GM19324 (cell line): ENCODE data around the gene OR13A1.
"Not testable (repeated sequence)": the region's sequence is repeated elsewhere in the genome, so short reads cannot be mapped to it uniquely, and the experiment has no call there.

Experiments
- ATAC-seq: cut with Tn5 transposase; IDR thresholded peaks from one replicate; pipeline ENCODE4 v1.9.1; 2021; ENCODE audit warnings: mild to moderate bottlenecking, moderate library complexity; ENCODE audit not compliant: unreplicated experiment, low FRiP score

Gene OR13A1

DNA sequence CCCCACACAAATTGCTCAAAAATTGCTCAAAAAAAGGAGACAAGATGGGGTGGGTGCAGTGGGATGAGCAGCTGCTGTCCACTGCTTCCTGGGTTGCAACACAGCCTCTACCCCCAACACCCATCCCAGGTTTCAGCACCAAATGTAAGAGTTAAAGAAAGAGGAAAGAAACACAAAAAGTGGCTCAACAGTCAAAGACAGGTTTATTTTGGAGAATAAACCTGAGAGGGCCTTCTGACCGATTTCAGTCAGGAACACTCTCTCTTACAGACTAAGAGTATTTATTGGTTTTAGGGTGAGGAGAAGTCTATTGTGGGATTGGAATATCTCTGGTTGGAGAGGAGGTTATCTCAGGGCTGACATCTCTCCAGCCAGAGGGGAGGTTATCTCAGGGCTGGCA lies 28.4 kb downstream of the OR13A1 start:
- no peak for ATAC-seq

DNA sequence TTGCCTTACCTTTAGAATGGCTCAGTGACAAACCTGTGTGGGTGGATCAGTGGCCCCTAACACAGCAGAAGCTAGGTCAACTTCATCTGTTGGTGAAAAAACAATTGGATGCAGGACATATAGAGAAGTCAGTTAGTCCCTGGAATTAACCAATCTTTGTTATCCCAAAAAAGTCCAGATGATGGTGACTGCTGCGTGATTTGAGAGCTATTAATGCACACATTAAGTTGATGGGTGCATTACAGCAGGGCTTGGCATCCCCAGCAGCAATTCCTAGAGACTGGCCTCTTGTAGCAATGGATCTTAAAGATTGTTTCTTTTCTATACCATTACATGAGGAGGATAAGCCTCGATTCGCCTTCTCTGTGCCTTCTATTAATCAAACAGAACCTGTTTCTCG lies 33.3 kb downstream of the OR13A1 start:
- ATAC-seq, result no peak

DNA sequence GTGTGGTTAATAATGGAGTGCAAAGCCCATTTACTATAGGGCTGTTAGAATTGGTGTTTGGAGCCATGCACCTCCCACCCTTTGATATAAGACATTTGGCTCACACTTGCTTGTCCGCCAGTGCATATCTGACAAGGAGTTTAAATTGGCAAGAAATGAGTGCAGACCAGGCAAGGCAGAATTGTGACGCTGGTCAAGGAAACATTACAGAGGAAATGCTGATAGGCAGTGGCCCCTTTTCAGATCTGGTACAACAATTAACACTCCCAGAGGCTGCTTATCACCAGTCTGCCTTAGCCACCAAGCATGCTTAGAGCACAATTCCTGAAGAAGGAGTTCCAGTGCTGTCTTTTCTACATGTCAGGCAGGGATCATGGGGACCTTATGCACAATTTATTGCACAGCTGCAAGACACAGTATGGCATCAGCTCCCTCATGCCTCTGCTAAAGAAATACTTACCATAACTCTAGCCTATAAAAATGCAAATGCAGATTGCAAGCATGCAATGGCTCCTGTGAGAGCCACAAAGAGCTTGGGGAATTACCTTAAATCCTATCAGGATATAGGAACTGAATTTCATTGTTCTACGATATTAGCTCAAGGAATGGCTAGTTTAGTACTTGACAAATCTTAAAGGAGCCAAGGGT lies 35.2 kb downstream of the OR13A1 start:
- ATAC-seq, result no peak

DNA sequence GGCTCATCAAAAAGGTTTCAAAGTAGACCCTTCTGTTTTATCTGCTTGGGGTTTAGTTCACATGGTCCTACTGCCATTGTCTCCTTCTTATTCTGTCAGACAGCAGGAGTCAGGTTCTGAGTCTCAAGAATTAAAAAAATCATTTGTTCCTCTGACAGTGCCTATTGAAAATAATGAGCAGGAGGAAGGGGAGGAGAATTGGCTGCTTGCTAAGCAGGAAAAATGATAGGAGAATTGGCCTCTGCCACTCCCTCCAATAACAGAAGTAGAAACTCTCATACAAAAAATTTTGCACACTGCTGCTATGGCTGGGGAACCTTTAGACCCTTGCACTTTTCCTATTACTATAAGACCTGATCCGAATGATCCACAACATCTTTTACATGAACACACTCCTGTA lies 35.7 kb downstream of the OR13A1 start:
- no peak for ATAC-seq

DNA sequence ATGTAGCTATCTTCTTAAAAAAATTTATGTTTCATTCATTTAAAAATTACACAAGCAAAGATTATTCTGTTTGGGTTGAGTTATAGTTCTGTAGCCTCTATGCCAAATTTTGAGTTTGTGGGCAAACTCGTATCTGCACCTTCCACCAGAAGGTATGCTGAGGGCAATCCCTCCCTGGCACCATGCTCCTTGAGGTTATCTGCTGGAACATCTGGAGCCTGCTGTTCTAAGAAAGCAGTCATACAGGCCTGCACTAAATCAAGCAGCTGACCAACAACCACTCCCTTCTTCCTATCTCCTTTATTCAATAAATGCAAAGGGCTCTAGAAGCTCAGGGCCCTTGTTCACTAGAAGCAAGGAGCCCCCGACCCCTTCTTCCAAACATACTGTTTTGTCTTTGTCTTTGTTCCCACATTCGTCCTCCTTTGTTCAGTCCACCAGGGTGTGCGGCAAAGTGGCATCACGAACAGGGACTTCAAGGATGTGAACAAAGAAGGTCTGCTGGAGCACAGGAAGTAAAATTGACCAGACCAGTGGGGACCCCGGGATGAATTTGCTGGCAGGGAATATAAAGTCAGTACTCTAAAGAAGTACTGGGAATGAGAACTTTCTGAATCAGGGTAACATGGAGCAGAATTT lies 36.4 kb downstream of the OR13A1 start:
- ATAC-seq, result no peak

DNA sequence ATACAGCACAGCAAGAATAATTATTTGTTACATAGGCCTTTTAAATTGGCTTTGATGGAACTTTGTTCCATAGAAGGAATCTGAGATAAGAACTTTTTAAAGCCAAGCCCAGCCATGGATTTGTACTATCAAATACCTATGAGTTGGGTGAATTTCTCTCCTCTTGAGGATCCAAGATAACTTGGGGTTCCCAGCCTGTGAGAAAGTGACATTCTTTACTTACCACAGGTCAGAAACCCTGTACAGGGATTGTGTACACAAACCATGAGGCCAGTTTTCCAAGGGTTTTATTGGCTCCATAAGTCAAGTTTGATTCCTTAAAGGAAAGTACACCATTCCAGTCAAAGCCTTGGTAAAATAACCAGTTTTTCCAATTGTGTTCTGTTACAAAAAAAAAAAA lies 39.3 kb downstream of the OR13A1 start:
- not testable (repeated sequence) for ATAC-seq

DNA sequence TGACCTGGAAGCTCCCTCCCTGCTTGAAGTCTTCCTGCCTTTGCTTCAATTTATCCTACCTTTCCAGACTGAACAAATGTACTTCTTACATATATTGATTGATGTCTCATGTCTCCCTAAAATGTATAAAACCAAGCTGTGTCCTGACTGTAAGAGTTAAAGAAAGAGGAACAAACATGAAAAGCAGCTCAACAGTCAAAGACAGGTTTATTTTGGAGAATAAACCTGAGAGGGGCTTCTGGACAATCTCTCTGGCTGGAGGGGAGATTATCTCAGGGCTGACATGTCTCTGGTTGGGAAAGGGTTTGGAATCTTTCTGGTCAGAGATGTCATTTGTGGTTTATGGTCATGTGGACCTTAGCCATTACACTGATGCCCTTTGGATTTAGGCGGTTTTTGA lies 41.0 kb downstream of the OR13A1 start:
- ATAC-seq, result no peak

DNA sequence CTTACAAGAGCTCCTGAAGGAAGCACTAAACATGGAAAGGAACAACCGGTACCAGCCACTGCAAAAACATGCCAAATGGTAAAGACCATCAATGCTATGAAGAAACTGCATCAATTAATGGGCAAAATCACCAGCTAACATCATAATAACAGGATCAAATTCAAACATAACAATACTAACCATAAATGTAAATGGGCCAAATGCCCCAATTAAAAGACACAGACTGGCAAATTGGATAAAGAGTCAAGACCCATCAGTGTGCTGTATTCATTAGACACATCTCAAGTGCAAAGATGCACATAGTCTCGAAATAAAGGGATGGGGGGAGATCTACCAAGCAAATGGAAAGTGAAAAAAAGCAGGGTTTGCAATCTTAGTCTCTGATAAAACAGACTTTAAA lies 47.6 kb downstream of the OR13A1 start:
- not testable (repeated sequence) for ATAC-seq

DNA sequence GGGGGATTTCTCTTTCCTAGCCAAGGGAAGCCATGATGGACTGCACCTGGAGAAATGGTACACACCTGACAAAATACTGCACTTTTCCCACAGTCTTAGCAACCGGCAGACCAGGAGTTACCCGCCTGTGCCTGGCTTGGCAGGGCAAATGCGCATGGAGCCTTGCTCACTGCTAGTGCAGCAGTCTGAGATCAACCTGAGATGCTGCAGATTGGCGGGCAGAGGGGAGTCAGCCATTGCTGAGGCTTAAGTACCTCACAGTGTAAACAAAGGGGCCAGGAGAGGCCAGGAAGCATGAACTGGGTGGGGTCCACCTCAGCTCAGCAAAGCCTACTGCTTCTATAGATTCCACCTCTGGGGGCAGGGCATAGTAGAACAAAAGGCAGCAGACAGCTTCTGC lies 49.4 kb downstream of the OR13A1 start:
- no peak for ATAC-seq

DNA sequence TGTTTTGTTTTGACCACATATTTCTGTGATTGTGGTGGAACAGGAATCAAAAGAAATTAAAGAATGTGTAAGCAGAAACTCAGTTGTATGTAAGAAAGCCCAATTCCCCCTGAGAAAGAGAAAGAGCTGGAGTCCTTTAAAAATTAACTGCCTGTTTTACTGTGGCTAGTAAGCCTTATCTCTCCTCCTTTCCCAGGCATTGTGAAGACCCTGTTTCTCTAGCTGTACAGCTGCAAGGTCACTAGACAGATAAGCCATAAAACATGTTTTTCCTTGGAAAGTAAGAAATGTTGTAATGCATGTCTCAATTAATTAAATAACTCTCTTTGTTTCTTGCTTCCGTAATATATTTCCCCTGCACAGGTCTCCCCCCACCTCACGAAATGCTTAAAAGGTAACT lies 53.5 kb downstream of the OR13A1 start:
- no peak for ATAC-seq

DNA sequence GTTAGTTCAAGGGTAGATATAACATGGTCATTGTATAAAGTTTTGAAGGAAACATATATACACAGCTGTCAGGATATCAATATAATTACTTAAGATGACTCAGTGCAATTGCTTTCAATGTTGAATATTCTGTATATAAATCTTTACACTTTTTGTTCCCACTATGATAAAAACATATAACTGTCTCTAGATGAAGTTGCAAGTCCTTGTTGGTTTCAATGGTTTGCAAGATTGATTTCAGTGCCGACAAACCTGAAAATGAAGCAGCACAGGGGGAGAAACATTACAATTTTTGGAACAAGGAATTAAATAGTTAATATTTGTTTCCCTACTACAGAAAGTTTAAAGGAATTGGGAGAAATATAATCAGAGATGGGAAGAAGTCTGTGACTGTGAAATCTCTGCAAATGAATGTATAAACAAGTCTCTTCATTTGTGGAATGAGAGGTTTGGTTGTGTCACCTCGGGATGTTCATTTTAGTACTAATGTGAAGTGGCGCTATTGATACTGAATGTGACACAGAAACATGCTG lies 54.1 kb downstream of the OR13A1 start:
- no peak for ATAC-seq

DNA sequence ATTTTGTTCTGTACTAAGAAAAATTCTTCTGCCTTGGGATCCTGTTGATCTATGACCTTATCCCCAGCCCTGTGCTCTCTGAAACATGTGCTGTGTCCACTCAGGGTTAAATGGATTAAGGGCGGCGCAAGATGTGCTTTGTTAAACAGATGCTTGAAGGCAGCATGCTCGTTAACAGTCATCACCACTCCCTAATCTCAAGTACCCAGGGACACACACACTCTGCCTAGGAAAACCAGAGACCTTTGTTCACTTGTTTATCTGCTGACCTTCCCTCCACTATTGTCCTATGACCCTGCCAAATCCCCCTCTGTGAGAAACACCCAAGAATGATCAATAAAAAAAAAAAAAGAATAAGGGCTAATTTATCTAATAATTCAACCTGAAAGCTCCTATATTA lies 54.8 kb downstream of the OR13A1 start:
- ATAC-seq, result not testable (repeated sequence)

DNA sequence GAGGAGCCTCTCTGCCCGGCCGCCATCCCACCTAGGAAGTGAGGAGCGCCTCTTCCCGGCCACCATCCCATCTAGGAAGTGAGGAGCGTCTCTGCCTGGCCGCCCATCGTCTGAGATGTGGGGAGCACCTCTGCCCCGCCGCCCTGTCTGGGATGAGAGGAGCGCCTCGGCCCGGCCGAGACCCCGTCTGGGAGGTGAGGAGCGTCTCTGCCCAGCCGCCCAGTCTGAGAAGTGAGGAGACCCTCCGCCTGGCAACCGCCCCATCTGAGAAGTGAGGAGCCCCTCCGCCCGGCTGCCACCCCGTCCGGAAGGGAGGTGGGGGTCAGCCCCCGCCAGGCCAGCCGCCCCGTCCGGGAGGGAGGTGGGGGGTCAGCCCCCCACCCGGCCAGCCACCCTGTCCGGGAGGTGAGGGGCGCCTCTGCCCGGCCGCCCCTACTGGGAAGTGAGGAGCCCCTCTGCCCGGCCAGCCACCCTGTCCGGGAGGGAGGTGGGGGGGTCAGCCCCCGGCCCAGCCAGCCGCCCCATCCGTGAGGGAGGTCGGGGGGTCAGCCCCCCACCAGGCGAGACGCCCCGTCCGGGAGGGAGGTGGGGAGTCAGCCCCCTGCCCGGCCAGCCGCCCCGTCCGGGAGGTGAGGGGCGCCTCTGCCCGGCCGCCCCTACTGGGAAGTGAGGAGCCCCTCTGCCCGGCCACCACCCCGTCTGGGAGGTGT lies 55.5 kb downstream of the OR13A1 start:
- not testable (repeated sequence) for ATAC-seq

DNA sequence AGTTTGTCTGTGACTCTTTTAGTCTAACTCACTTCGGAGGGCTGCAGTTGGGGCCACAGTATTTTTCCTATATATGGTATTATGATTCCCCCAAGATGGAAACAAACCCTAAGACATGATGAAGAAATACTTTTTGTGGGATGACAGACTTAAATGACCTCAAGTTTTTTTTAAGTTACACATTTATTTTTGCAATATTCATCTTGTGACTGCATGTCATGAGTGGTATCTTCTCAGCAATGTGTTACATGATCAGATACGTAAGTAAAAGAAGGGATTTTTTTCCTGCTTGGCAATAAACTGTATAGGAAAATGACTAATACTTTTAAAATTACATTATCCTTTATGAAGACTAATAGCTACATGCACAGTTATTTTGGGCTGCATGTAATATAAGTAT lies 57.8 kb downstream of the OR13A1 start:
- no peak for ATAC-seq

DNA sequence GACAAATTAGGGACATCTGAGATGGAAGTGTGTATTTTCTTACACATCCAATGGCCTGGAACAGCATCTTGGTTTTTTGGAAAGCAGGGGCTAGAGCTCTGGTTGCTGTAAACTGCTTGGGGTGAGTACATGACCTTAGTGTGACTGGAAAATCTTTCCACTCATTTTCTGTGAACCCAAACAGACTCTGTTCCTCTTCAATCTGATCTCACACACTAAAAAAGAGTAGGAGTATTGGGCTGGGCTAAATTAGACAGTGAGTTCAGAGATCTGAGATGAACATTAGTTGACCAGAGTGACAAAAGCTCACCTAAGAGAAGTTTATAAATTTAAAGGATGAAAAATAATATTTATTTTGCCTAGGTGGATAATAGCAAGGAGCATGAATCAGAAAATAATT lies 59.2 kb downstream of the OR13A1 start:
- ATAC-seq, result no peak

DNA sequence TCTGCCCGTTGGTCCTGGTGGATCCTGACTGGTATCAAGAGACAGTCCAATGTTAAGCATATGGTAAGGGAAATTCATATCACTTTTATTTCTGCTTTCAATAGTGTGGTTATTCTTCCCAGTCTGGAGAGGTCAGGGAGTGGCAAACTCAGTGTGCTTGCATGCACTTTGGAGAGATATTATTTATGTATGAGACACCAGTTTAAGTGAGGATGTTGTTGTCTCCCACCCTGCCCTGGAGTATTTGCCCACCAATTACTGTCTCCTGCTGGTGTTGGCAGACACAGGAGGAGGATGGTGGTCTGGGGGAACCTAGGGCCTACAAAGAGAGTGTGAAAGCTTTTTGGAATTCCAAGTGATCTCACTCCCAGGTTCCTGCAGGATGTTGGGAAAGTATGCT lies 59.7 kb downstream of the OR13A1 start:
- no peak for ATAC-seq

DNA sequence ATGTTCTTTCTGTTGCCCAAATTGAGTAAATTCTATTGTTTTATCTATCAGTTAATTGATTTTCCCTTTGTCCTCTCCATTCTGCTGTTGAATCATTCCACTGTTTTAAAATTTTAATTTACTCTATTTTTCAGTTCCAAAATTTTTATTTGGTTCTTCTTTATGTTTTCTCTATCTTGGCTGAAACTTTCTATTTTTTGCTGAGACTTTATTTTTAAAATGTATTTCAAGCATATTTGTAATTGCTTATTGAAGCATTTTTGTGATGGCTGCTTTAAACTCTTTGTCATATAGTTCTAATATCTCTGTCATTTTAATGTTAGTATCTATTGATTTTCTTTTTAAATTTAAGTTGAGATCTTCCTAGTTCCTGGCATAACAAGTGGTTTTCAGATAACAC lies 60.5 kb downstream of the OR13A1 start:
- ATAC-seq, result no peak

DNA sequence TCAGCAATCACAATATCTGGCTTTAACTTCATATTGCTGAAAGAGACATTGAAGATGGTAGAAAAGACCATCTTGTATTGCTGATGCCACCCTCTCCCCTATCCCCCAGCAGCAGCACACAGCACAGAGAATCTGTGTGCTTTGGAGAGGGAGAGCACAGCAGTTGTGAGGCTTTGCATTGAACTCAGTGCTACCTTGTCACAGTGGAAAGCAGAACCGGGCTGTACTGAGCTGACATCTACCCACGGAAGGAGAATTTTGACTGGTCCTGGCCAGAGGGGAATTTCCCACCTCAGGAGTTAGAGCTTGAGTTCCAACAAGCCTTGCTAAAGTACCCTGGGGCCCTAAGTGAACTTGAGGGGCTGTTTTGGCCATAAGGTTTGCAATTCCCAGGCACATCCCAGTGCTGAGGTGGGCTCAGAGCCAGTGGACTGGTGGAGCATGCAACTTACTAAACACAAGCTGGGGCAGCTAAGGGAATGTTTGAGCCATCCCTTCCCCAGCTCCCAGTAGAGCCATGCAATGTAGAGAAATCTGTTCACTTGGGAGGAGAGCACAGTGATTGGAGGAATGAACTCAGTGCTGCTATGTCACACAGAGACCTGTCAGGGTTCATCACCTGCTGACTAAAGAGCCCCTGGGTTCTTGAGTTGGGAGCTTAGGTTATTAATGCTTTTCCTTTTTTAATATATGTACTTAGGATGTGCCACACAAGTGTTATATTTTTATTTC lies 62.1 kb downstream of the OR13A1 start:
- peak; percentile 51 for ATAC-seq
